Hepatocyte (in vitro differentiated cells): ENCODE results near the gene MAP3K21. TPM values are rescaled to one million over a fixed set of nuclear protein-coding genes. Genes with fewer than 3 reads are reported as not detected.

Experiments
- DNase-seq: peaks from one replicate; pipeline ENCODE4 v3.0.0-alpha.2; 2016; ENCODE audit warnings: low spot score
- H2AFZ ChIP-seq: fragments of 200-600 bp; sonication (generic); 2 replicates; pipeline ENCODE4 v1.6.0; 2016; ENCODE audit warnings: antibody characterized with exemption, mild to moderate bottlenecking
- H3K27ac ChIP-seq: fragments of 200-600 bp; sonication (generic); 2 replicates; pipeline ENCODE4 v1.5.1; 2016; ENCODE audit warnings: mild to moderate bottlenecking
- H3K27me3 ChIP-seq: fragments of 200-600 bp; sonication (generic); 2 replicates; pipeline ENCODE4 v1.6.1; 2016
- H3K36me3 ChIP-seq: fragments of 200-600 bp; sonication (generic); replicated peaks from 2 replicates; pipeline ENCODE4 v1.5.1; 2016; ENCODE audit warnings: low read depth; ENCODE audit not compliant: insufficient read depth
- H3K4me1 ChIP-seq: fragments of 200-600 bp; sonication (generic); 2 replicates; pipeline ENCODE4 v1.5.1; 2016; ENCODE audit warnings: mild to moderate bottlenecking, moderate library complexity; ENCODE audit not compliant: insufficient read depth
- H3K4me2 ChIP-seq: fragments of 200-600 bp; sonication (generic); 2 replicates; pipeline ENCODE4 v1.6.0; 2016
- H3K4me3 ChIP-seq: fragments of 200-600 bp; sonication (generic); 2 replicates; pipeline ENCODE4 v1.5.1; 2016; ENCODE audit warnings: mild to moderate bottlenecking
- H3K79me2 ChIP-seq: fragments of 200-600 bp; sonication (generic); 2 replicates; pipeline ENCODE4 v1.6.0; 2017; ENCODE audit warnings: mild to moderate bottlenecking
- H3K9me2 ChIP-seq: fragments of 200-600 bp; sonication (generic); replicated peaks from 2 replicates; pipeline ENCODE4 v1.6.0; 2017; ENCODE audit warnings: mild to moderate bottlenecking; ENCODE audit not compliant: insufficient read depth
- H3K9me3 ChIP-seq: fragments of 200-600 bp; sonication (generic); 2 replicates; pipeline ENCODE4 v1.5.1; 2016; ENCODE audit warnings: low read depth, mild to moderate bottlenecking
- H4K20me1 ChIP-seq: fragments of 200-600 bp; sonication (generic); 2 replicates; pipeline ENCODE4 v1.6.0; 2016; ENCODE audit warnings: mild to moderate bottlenecking; ENCODE audit not compliant: insufficient read depth, poor library complexity, severe bottlenecking
- EZH2 ChIP-seq: fragments of 200-600 bp; sonication (generic); IDR thresholded peaks from 2 replicates; pipeline ENCODE4 v1.6.1; 2016; ENCODE audit warnings: antibody characterized with exemption, mild to moderate bottlenecking, borderline replicate concordance
- EZH2phosphoT487 ChIP-seq: fragments of 200-600 bp; sonication (generic); IDR thresholded peaks from one replicate; pipeline ENCODE4 v1.6.1; 2018; ENCODE audit warnings: antibody characterized with exemption, mild to moderate bottlenecking, low read depth, moderate library complexity; ENCODE audit not compliant: unreplicated experiment, severe bottlenecking
- WGBS: methylation state at CpG from one replicate; pipeline ENCODE4 v1.1.6; 2016; ENCODE audit warnings: low lambda C conversion rate; ENCODE audit errors: missing lambda C conversion rate; 5-methylcytosine and 5-hydroxymethylcytosine counted together
- polyA plus RNA-seq: library from polyadenylated mRNA; unstranded; fragments of >200 nt; fragmentation: Nextera tagmentation; extraction: Ambion mirVana; gene quantifications from 2 replicates; pipeline ENCODE4 v1.2.1, GENCODE V29; 2016
- total RNA-seq: library from RNA; depleted of rRNA; stranded (reverse); fragments of >200 nt; gene quantifications from 2 replicates; pipeline ENCODE4 v1.2.3, GENCODE V29; 2014
- TF ChIP-seq, protein P1 (sequence below): fragments of 200-600 bp; sonication (generic); IDR thresholded peaks from 2 replicates; pipeline ENCODE4 v1.5.1; 2016; ENCODE audit warnings: antibody characterized with exemption, mild to moderate bottlenecking; ENCODE audit not compliant: poor library complexity

The MAP3K21 gene
- total and polyA plus RNA-seq, 2 experiments from 2014 or later, result 2.5 to 6.9 TPM

DNA sequence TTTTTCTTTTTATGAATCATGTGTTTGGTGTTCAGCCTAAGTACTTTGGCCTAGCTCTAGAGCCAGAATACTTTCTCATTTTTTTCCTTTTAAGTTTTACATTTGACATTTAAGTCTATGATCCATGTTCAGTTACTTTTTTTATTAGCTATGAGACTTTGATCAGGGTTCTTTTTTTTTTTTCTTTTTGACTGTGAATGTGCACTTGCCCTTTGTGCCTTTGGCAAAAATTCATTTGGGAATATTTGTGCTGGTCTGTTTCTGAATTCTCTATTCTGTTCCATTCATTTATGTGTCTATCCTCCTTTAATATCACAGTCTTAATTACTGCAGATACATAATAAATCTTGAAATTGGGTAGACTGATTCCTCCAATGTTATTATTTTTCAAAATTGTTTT is 93.8 kb downstream of the MAP3K21 start:
- Histone ChIP-seq H3K36me3 (no peaks in the 10 kb centered on the region), H4K20me1 (no peaks in the 10 kb centered on the region), H3K4me2 (no peak overlapping the region), H3K4me1 (no peaks in the 10 kb centered on the region), H3K27ac (no peak overlapping the region), H3K79me2 (no peaks in the 10 kb centered on the region), H3K9me3 (no peaks in the 10 kb centered on the region), H3K9me2 (no peaks in the 10 kb centered on the region), H2AFZ (no peak overlapping the region), H3K27me3 (no peaks in the 10 kb centered on the region), H3K4me3 (no peak overlapping the region)
- TF ChIP-seq EZH2 (no peak), EZH2phosphoT487 (no peak)
- TF ChIP-seq, protein P1, sequence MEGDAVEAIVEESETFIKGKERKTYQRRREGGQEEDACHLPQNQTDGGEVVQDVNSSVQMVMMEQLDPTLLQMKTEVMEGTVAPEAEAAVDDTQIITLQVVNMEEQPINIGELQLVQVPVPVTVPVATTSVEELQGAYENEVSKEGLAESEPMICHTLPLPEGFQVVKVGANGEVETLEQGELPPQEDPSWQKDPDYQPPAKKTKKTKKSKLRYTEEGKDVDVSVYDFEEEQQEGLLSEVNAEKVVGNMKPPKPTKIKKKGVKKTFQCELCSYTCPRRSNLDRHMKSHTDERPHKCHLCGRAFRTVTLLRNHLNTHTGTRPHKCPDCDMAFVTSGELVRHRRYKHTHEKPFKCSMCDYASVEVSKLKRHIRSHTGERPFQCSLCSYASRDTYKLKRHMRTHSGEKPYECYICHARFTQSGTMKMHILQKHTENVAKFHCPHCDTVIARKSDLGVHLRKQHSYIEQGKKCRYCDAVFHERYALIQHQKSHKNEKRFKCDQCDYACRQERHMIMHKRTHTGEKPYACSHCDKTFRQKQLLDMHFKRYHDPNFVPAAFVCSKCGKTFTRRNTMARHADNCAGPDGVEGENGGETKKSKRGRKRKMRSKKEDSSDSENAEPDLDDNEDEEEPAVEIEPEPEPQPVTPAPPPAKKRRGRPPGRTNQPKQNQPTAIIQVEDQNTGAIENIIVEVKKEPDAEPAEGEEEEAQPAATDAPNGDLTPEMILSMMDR, result no peak
- no peak for DNase-seq

DNA sequence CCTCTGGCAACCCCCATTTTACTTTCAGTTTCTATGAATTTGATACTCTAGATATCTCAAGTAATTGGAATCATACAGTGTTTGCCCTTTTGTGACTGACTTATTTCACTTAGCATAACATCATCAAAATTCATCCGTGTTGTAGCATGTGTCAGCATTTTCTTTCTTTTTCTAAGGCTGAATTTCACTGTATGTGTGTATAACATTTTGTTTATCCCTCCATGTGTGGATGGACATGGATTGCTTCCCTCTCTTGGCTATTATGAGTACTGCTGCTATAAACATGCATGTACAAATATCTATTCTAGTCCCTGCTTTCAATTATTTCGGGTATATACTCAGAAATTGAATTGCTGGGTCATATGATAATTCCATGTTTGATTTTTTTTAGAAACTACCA is 97.3 kb downstream of the MAP3K21 start:
- H3K4me3 ChIP-seq, result no peak overlapping the region
- 90% methylated on average over 2 of the region's 2 CpGs for WGBS
- no peaks in the 10 kb centered on the region for H3K9me3 ChIP-seq
- H3K27ac ChIP-seq, result no peak overlapping the region
- no peaks in the 10 kb centered on the region for H3K27me3 ChIP-seq
- H3K9me2 ChIP-seq, result no peaks in the 10 kb centered on the region
- no peak overlapping the region for H3K4me2 ChIP-seq
- no peaks in the 10 kb centered on the region for H3K4me1 ChIP-seq
- no peaks in the 10 kb centered on the region for H3K36me3 ChIP-seq
- H2AFZ ChIP-seq, result no peak overlapping the region
- no peak for DNase-seq
- H4K20me1 ChIP-seq, result no peaks in the 10 kb centered on the region
- TF ChIP-seq EZH2phosphoT487, result no peak
- TF ChIP-seq, protein P1, result peak; percentile 20
- H3K79me2 ChIP-seq, result no peaks in the 10 kb centered on the region

DNA sequence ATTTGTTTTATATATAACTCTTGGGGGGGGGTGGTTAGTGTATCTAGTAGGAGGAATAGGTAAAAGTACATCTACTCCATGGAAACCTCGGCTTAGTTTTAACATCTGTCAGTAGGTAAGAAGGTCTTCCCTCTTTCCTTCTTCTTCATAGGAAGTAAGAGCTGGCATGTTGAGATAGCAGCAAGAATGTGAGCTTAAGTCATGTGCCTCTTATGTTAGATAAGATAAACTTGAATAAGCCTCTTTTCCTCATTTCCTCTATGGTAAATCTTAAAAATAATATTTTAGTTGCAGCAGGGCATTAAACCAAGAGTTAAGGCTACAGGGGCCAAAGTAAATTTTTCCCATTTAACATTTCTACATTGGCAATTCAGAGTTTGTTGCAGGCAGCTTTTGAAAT is 100.4 kb downstream of the MAP3K21 start:
- Histone ChIP-seq H3K27me3 (no peaks in the 10 kb centered on the region), H3K4me1 (peaks cover under 1% of the 10 kb centered on the region), H2AFZ (no peak overlapping the region), H3K27ac (peak overlapping the region; percentile 33), H3K36me3 (no peaks in the 10 kb centered on the region), H3K9me2 (no peaks in the 10 kb centered on the region), H3K79me2 (no peaks in the 10 kb centered on the region), H4K20me1 (no peaks in the 10 kb centered on the region), H3K4me2 (no peak overlapping the region), H3K4me3 (no peak overlapping the region), H3K9me3 (no peaks in the 10 kb centered on the region)
- 83% methylated on average over 1 of the region's 1 CpG for WGBS
- TF ChIP-seq, protein P1, result no peak
- no peak for TF ChIP-seq EZH2phosphoT487
- DNase-seq, result no peak

DNA sequence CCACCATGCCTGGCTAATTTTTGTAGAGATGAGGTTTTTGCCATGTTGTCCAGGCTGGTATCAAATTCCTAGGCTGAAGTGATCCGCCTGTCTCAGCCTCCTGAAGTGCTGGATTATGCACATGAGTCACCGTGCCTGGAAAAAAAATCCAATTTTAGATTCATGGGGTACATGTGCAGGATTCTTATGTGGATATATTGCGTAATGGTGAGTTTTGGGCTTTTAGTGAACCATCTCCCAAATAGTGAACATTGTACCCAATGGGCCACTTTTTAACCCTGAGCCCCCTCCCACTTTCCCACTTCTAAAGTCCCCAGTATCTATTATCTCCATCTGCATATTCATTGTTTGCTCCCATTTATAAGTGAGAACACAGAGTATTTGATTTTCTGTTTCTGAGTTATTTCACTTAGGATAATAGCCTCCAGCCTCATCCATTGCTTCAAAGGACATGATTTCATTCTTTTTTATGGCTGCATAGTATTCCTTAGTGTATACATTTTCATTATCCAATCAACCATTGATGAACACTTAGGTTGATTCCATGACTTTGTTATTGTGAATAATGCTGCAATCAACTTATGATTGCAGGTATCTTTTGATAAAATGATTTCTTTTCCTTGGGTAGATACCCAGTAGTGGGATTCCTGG is 104.4 kb downstream of the MAP3K21 start:
- H3K9me2 ChIP-seq, result no peaks in the 10 kb centered on the region
- peaks cover 7% of the 10 kb centered on the region for H3K4me1 ChIP-seq
- 93% methylated on average over 3 of the region's 3 CpGs for WGBS
- no peak for DNase-seq
- no peaks in the 10 kb centered on the region for H3K9me3 ChIP-seq
- H3K4me3 ChIP-seq, result no peak overlapping the region
- H3K27me3 ChIP-seq, result no peaks in the 10 kb centered on the region
- TF ChIP-seq, protein P1, result no peak
- TF ChIP-seq EZH2 (no peak), EZH2phosphoT487 (no peak)
- H3K36me3 ChIP-seq, result no peaks in the 10 kb centered on the region
- H3K27ac ChIP-seq, result no peak overlapping the region
- H3K4me2 ChIP-seq, result no peak overlapping the region
- H3K79me2 ChIP-seq, result no peaks in the 10 kb centered on the region
- H2AFZ ChIP-seq, result no peak overlapping the region
- no peaks in the 10 kb centered on the region for H4K20me1 ChIP-seq
